ENCODE data around the gene PPP1R12C.

The PPP1R12C gene

GRCh38 chr19:55041627-55042343, 75.7 kb downstream of the PPP1R12C start:
- no peak overlapping the region for H3K4me3 ChIP-seq (ENCODE audit: low read depth, low read length)
- no peak for TF ChIP-seq CTCF (IDR thresholded peaks at IDR 0.05; ENCODE audit: control insufficient read depth, extremely low read depth, insufficient read depth)
- no peak for DNase-seq (ENCODE audit: low read depth)

- no peak for TF ChIP-seq CTCF (IDR thresholded peaks at IDR 0.05; ENCODE audit: control insufficient read depth, extremely low read depth, insufficient read depth)
- no peak for DNase-seq (ENCODE audit: low read depth)
- H3K4me3 ChIP-seq (ENCODE audit: low read depth, low read length): no peak overlapping the region
These were observed 76.2 kb downstream of the PPP1R12C start for GRCh38 chr19:55041244-55041626.

Measured in LNCaP clone FGC (cell line).